Cardiac muscle cell (in vitro differentiated cells and primary cell): ENCODE measurements around the gene SLC8A3. TPM values are rescaled to one million over a fixed set of nuclear protein-coding genes. Genes with fewer than 3 reads are reported as not detected.

Experiments
- DNase-seq, 2 donors: peaks; one replicate each; pipeline versions ENCODE4 v3.0.0 to v3.0.0-alpha.2; 2010 to 2017; ENCODE audit warnings: low read depth in 1 of 2, low spot score in 1 of 2
- H3K27ac ChIP-seq: fragments of 200-600 bp; sonication (generic); 2 replicates; pipeline ENCODE4 v1.5.1; 2016
- H3K27me3 ChIP-seq: fragments of 200-600 bp; sonication (generic); 2 replicates; pipeline ENCODE4 v1.6.0; 2016; ENCODE audit warnings: control low read depth
- H3K36me3 ChIP-seq: fragments of 200-600 bp; sonication (generic); 2 replicates; pipeline ENCODE4 v1.5.1; 2016; ENCODE audit warnings: control low read depth
- H3K4me1 ChIP-seq: fragments of 200-600 bp; sonication (generic); 2 replicates; pipeline ENCODE4 v1.8.1; 2017; ENCODE audit warnings: low read depth, mild to moderate bottlenecking, mixed run types
- H3K4me3 ChIP-seq: fragments of 200-600 bp; sonication (generic); 2 replicates; pipeline ENCODE4 v1.5.1; 2016; ENCODE audit warnings: mild to moderate bottlenecking
- H3K9me3 ChIP-seq: fragments of 200-600 bp; sonication (generic); 2 replicates; pipeline ENCODE4 v1.5.1; 2017; ENCODE audit warnings: low read depth, mild to moderate bottlenecking, control low read depth
- CTCF ChIP-seq: IDR thresholded peaks from 2 replicates; pipeline ENCODE4 v1.5.1; 2012; ENCODE audit warnings: low read depth, mild to moderate bottlenecking, low read length
- polyA plus RNA-seq: library from polyadenylated mRNA; unstranded; fragments of >200 nt; fragmentation: Nextera tagmentation; extraction: Ambion mirVana; gene quantifications from 2 replicates; pipeline ENCODE4 v1.2.1, GENCODE V29; 2016
- total RNA-seq: library from RNA; depleted of rRNA; stranded (reverse); fragments of >200 nt; gene quantifications from 2 replicates; pipeline ENCODE4 v1.2.3, GENCODE V29; 2016

Gene SLC8A3
- total and polyA plus RNA-seq, 2 experiments from 2014 or later = 0.09 to 1.0 TPM

DNA sequence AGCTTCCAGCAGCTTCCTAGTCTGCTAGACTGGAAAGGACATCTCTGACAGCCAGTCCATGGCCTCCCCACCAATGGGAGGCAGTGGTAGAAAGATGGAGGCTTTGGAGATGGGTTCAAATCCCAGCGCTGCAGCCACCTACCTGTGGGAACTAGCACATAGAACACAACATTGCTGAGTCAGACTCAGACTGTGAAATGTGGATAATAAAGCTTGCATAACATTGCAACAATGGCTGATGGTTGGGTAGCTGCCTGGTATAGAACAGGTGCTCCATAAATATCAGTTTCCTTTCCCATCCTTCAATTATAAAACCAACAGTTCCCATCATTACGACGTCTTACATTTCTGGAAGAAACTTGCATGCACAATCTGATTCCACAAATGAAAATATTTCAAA, 94.6 kb downstream of the SLC8A3 start:
- H3K36me3 ChIP-seq = no peaks in the 10 kb centered on the region
- H3K4me1 ChIP-seq = no peaks in the 10 kb centered on the region
- TF ChIP-seq CTCF = no peak
- no peak overlapping the region for H3K27ac ChIP-seq
- no peaks in the 10 kb centered on the region for H3K9me3 ChIP-seq
- no peak for DNase-seq
- peaks cover 92% of the 10 kb centered on the region for H3K27me3 ChIP-seq
- no peak overlapping the region for H3K4me3 ChIP-seq

DNA sequence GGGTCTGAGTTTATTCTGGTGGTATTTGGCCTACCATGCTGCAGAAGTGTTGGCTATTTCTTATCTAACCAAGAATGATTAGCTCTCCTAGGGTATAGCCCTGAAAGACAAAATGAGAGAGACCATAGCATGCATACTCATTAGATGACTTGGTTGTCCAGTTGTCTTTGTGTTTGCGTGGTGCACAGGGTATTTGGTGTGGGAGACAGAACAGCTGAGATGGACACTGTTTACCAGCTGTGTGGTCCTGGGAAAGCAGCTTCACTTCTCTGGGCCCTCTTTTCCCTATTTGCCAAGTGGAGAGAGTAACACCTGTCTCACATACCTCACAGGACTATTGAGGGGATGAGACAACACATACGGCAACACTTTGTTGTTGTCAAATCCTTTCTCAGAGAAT, 95.6 kb downstream of the SLC8A3 start:
- Histone ChIP-seq H3K27ac (no peak overlapping the region), H3K9me3 (no peaks in the 10 kb centered on the region), H3K36me3 (no peaks in the 10 kb centered on the region), H3K4me1 (no peaks in the 10 kb centered on the region), H3K4me3 (no peak overlapping the region), H3K27me3 (peaks cover 92% of the 10 kb centered on the region)
- DNase-seq = no peak
- no peak for TF ChIP-seq CTCF

GRCh38 chr14:70087380-70087697, 101.4 kb downstream of the SLC8A3 start:
- TF ChIP-seq CTCF = no peak
- no peak for DNase-seq

GRCh38 chr14:70086685-70087379, 101.9 kb downstream of the SLC8A3 start:
- no peaks in the 10 kb centered on the region for H3K36me3 ChIP-seq
- no peaks in the 10 kb centered on the region for H3K9me3 ChIP-seq
- no peaks in the 10 kb centered on the region for H3K4me1 ChIP-seq
- peak; percentile 67 for TF ChIP-seq CTCF
- no peak overlapping the region for H3K4me3 ChIP-seq
- H3K27ac ChIP-seq = no peak overlapping the region
- peak; percentile 49 to 72 for DNase-seq
- peaks cover 98% of the 10 kb centered on the region for H3K27me3 ChIP-seq

More at GRCh38 chr14:70087380-70087697, 101.4 kb downstream of the SLC8A3 start:
- Histone ChIP-seq H3K9me3 (no peaks in the 10 kb centered on the region), H3K36me3 (no peaks in the 10 kb centered on the region), H3K27ac (no peak overlapping the region), H3K4me1 (no peaks in the 10 kb centered on the region), H3K27me3 (peaks cover 98% of the 10 kb centered on the region), H3K4me3 (no peak overlapping the region)

GRCh38 chr14:70084226-70084625, 104.5 kb downstream of the SLC8A3 start:
- H3K9me3 ChIP-seq = no peaks in the 10 kb centered on the region
- H3K4me1 ChIP-seq = no peaks in the 10 kb centered on the region
- peaks cover 98% of the 10 kb centered on the region for H3K27me3 ChIP-seq
- H3K4me3 ChIP-seq = no peak overlapping the region
- no peak for TF ChIP-seq CTCF
- no peaks in the 10 kb centered on the region for H3K36me3 ChIP-seq
- no peak overlapping the region for H3K27ac ChIP-seq
- DNase-seq = no peak
